ENCODE results near the gene OCRL.
"Not testable (repeated sequence)": the region's sequence is repeated elsewhere in the genome, so short reads cannot be mapped to it uniquely, and the experiment has no call there.

OCRL gene

GRCh38 chrX:129568349-129568748 lies 28.3 kb downstream of the OCRL start:
- Histone ChIP-seq H3K4me1 (ENCODE audit: insufficient read depth, low read length) (no peaks in the 10 kb centered on the region), H3K27me3 (ENCODE audit: insufficient read depth, low read length, poor library complexity) (no peaks in the 10 kb centered on the region), H3K79me2 (ENCODE audit: insufficient read depth, low read length) (no peaks in the 10 kb centered on the region), H2AFZ (ENCODE audit: low read depth, low read length) (no peak overlapping the region), H3K9ac (ENCODE audit: low read depth, low read length) (no peak overlapping the region), H3K4me3 (ENCODE audit: low read depth in 1 of 2, low read length in 2 of 2) (no peak overlapping the region), H4K20me1 (ENCODE audit: insufficient read depth, low read length) (no peaks in the 10 kb centered on the region), H3K27ac (ENCODE audit: low read length) (no peak overlapping the region), H3K36me3 (ENCODE audit: insufficient read depth, low read length) (peaks cover 34% of the 10 kb centered on the region), H3K4me2 (ENCODE audit: insufficient read depth, low read length) (no peak overlapping the region), H3K9me3 (ENCODE audit: insufficient read depth, low read length, severe bottlenecking) (no peaks in the 10 kb centered on the region)
- DNase-seq (no peak), ATAC-seq (ENCODE audit: insufficient read depth, low read depth) (no peak)
- TF ChIP-seq CTCF (IDR thresholded peaks at IDR 0.05; ENCODE audit: borderline replicate concordance, extremely low read depth, low read length, poor library complexity, severe bottlenecking), result no peak
- no peak for TF ChIP-seq EZH2 (IDR thresholded peaks at IDR 0.05; ENCODE audit: borderline replicate concordance, low read depth, low read length, severe bottlenecking)

GRCh38 chrX:129572422-129572821 lies 32.4 kb downstream of the OCRL start:
- Histone ChIP-seq H3K4me2 (ENCODE audit: insufficient read depth, low read length) (no peak overlapping the region), H3K4me1 (ENCODE audit: insufficient read depth, low read length) (no peaks in the 10 kb centered on the region), H3K27ac (ENCODE audit: low read length) (no peak overlapping the region), H3K9me3 (ENCODE audit: insufficient read depth, low read length, severe bottlenecking) (no peaks in the 10 kb centered on the region), H3K9ac (ENCODE audit: low read depth, low read length) (no peak overlapping the region), H2AFZ (ENCODE audit: low read depth, low read length) (no peak overlapping the region), H3K79me2 (ENCODE audit: insufficient read depth, low read length) (no peaks in the 10 kb centered on the region), H3K36me3 (ENCODE audit: insufficient read depth, low read length) (peaks cover 51% of the 10 kb centered on the region), H4K20me1 (ENCODE audit: insufficient read depth, low read length) (no peaks in the 10 kb centered on the region), H3K27me3 (ENCODE audit: insufficient read depth, low read length, poor library complexity) (no peaks in the 10 kb centered on the region), H3K4me3 (ENCODE audit: low read depth in 1 of 2, low read length in 2 of 2) (no peak overlapping the region)
- TF ChIP-seq CTCF (IDR thresholded peaks at IDR 0.05; ENCODE audit: borderline replicate concordance, extremely low read depth, low read length, poor library complexity, severe bottlenecking), result no peak
- DNase-seq (no peak), ATAC-seq (ENCODE audit: insufficient read depth, low read depth) (no peak)

GRCh38 chrX:129573652-129574051 lies 33.6 kb downstream of the OCRL start:
- H3K36me3 ChIP-seq (ENCODE audit: insufficient read depth, low read length), result peaks cover 53% of the 10 kb centered on the region
- not testable (repeated sequence) for H3K4me2 ChIP-seq (ENCODE audit: insufficient read depth, low read length); H3K79me2 ChIP-seq (ENCODE audit: insufficient read depth, low read length); H3K9ac ChIP-seq (ENCODE audit: low read depth, low read length); H4K20me1 ChIP-seq (ENCODE audit: insufficient read depth, low read length); H3K4me3 ChIP-seq (ENCODE audit: low read depth in 1 of 2, low read length in 2 of 2); H3K27ac ChIP-seq (ENCODE audit: low read length); DNase-seq; H3K27me3 ChIP-seq (ENCODE audit: insufficient read depth, low read length, poor library complexity); ATAC-seq (ENCODE audit: insufficient read depth, low read depth); H3K9me3 ChIP-seq (ENCODE audit: insufficient read depth, low read length, severe bottlenecking); H3K4me1 ChIP-seq (ENCODE audit: insufficient read depth, low read length); H2AFZ ChIP-seq (ENCODE audit: low read depth, low read length)

- no peak overlapping the region for H3K27ac ChIP-seq (ENCODE audit: low read length)
- H3K27me3 ChIP-seq (ENCODE audit: insufficient read depth, low read length, poor library complexity), result no peaks in the 10 kb centered on the region
- no peak overlapping the region for H3K9ac ChIP-seq (ENCODE audit: low read depth, low read length)
- no peaks in the 10 kb centered on the region for H3K79me2 ChIP-seq (ENCODE audit: insufficient read depth, low read length)
- H3K9me3 ChIP-seq (ENCODE audit: insufficient read depth, low read length, severe bottlenecking), result no peaks in the 10 kb centered on the region
- no peak overlapping the region for H3K4me3 ChIP-seq (ENCODE audit: low read depth in 1 of 2, low read length in 2 of 2)
- no peak for TF ChIP-seq CTCF (IDR thresholded peaks at IDR 0.05; ENCODE audit: borderline replicate concordance, extremely low read depth, low read length, poor library complexity, severe bottlenecking)
- no peak for TF ChIP-seq EZH2 (IDR thresholded peaks at IDR 0.05; ENCODE audit: borderline replicate concordance, low read depth, low read length, severe bottlenecking)
- no peaks in the 10 kb centered on the region for H3K4me1 ChIP-seq (ENCODE audit: insufficient read depth, low read length)
- no peak for DNase-seq
- no peak for ATAC-seq (ENCODE audit: insufficient read depth, low read depth)
- H2AFZ ChIP-seq (ENCODE audit: low read depth, low read length), result no peak overlapping the region
- H4K20me1 ChIP-seq (ENCODE audit: insufficient read depth, low read length), result no peaks in the 10 kb centered on the region
- peaks cover 53% of the 10 kb centered on the region for H3K36me3 ChIP-seq (ENCODE audit: insufficient read depth, low read length)
- H3K4me2 ChIP-seq (ENCODE audit: insufficient read depth, low read length), result no peak overlapping the region
These were observed 34.2 kb downstream of the OCRL start for GRCh38 chrX:129574214-129574613.
